GM19025 (cell line): ENCODE data around the gene TYW1.
"Not testable (repeated sequence)": the region's sequence is repeated elsewhere in the genome, so short reads cannot be mapped to it uniquely, and the experiment has no call there.

ENCODE experiments used
- ATAC-seq: cut with Tn5 transposase; IDR thresholded peaks from one replicate; pipeline ENCODE4 v1.9.1; 2021; ENCODE audit warnings: mild to moderate bottlenecking, low read depth, moderate library complexity; ENCODE audit not compliant: unreplicated experiment

The TYW1 gene

GRCh38 chr7:67042781-67043558 lies 46.3 kb downstream of the TYW1 start:
- ATAC-seq, result not testable (repeated sequence)

GRCh38 chr7:67043559-67043930 lies 46.9 kb downstream of the TYW1 start:
- ATAC-seq, result not testable (repeated sequence)

- ATAC-seq, result no peak
Measured at GRCh38 chr7:67045496-67045995, 48.9 kb downstream of the TYW1 start.

- ATAC-seq, result not testable (repeated sequence)
Measured at GRCh38 chr7:67046819-67047218, 50.2 kb downstream of the TYW1 start.

GRCh38 chr7:67049908-67050307 lies 53.3 kb downstream of the TYW1 start:
- not testable (repeated sequence) for ATAC-seq

GRCh38 chr7:67052161-67052560 lies 55.5 kb downstream of the TYW1 start:
- ATAC-seq, result not testable (repeated sequence)

GRCh38 chr7:67056683-67057082 lies 60.0 kb downstream of the TYW1 start:
- no peak for ATAC-seq

- ATAC-seq, result not testable (repeated sequence)
Measured at GRCh38 chr7:67061321-67061720, 64.7 kb downstream of the TYW1 start.

GRCh38 chr7:67062802-67063201 lies 66.2 kb downstream of the TYW1 start:
- ATAC-seq, result not testable (repeated sequence)

GRCh38 chr7:67066950-67067622 lies 70.5 kb downstream of the TYW1 start:
- ATAC-seq, result peak; percentile 86

- not testable (repeated sequence) for ATAC-seq
Measured at GRCh38 chr7:67076120-67076519, 79.5 kb downstream of the TYW1 start.

GRCh38 chr7:67082880-67083279 lies 86.2 kb downstream of the TYW1 start:
- ATAC-seq, result not testable (repeated sequence)

GRCh38 chr7:67089261-67089660 lies 92.6 kb downstream of the TYW1 start:
- not testable (repeated sequence) for ATAC-seq

GRCh38 chr7:67091053-67091452 lies 94.4 kb downstream of the TYW1 start:
- not testable (repeated sequence) for ATAC-seq

GRCh38 chr7:67098031-67098430 lies 101.4 kb downstream of the TYW1 start:
- not testable (repeated sequence) for ATAC-seq

GRCh38 chr7:67099406-67099805 lies 102.8 kb downstream of the TYW1 start:
- ATAC-seq, result not testable (repeated sequence)

GRCh38 chr7:67100038-67100437 lies 103.4 kb downstream of the TYW1 start:
- not testable (repeated sequence) for ATAC-seq

- ATAC-seq, result no peak
Measured at GRCh38 chr7:67100956-67101361, 104.3 kb downstream of the TYW1 start.

GRCh38 chr7:67104937-67105336 lies 108.3 kb downstream of the TYW1 start:
- ATAC-seq, result not testable (repeated sequence)

GRCh38 chr7:67105377-67105776 lies 108.7 kb downstream of the TYW1 start:
- no peak for ATAC-seq

GRCh38 chr7:67106255-67106654 lies 109.6 kb downstream of the TYW1 start:
- not testable (repeated sequence) for ATAC-seq
